Effector memory CD8-positive, alpha-beta T cell (primary cell): ENCODE measurements around the gene VPS51.
A peak's percentile ranks its signal among the peaks of the same experiment; 100 is the strongest.

Source experiments
- ATAC-seq: fragments of 150-1000 bp; cut with Tn5 transposase; replicated peaks from 2 replicates; pipeline ENCODE4 v1.10.0; 2021; ENCODE audit warnings: mild to moderate bottlenecking, moderate library complexity
- DNase-seq, 3 experiments: peaks; one replicate each; pipeline ENCODE4 v3.0.0; 2021
- H3K27ac Mint-ChIP-seq, 2 donors: one replicate each; pipeline ENCODE4 v1.8.0; 2022; ENCODE audit warnings: mild to moderate bottlenecking in 2 of 2, mixed read lengths in 2 of 2, moderate library complexity in 2 of 2
- H3K27me3 Mint-ChIP-seq, 2 donors: one replicate each; pipeline ENCODE4 v1.8.0; 2022; ENCODE audit warnings: mixed read lengths in 2 of 2
- H3K36me3 Mint-ChIP-seq: one replicate; pipeline ENCODE4 v1.8.0; 2022; ENCODE audit warnings: mild to moderate bottlenecking, moderate library complexity, mixed read lengths; ENCODE audit not compliant: insufficient read depth
- H3K4me1 Mint-ChIP-seq, 2 donors: one replicate each; pipeline ENCODE4 v1.8.0; 2022; ENCODE audit warnings: low read depth in 2 of 2, mixed read lengths in 2 of 2
- H3K4me3 Mint-ChIP-seq, 2 donors: one replicate each; pipeline ENCODE4 v1.8.0; 2022; ENCODE audit warnings: mild to moderate bottlenecking in 2 of 2, mixed read lengths in 2 of 2, moderate library complexity in 2 of 2
- H3K9me3 Mint-ChIP-seq, 2 donors: one replicate each; pipeline ENCODE4 v1.8.0; 2022; ENCODE audit warnings: mixed read lengths in 2 of 2
- total RNA-seq, 9 experiments: gene quantifications; one replicate each; lab custom pipeline; 2026; lab: John Stamatoyannopoulos, UW

VPS51 gene
- total RNA-seq: 123 to 215 (median 170) reads per million in 9 experiments

- peak within 1 kb of the TSS; percentile 89 to 92 for H3K27ac Mint-ChIP-seq
- DNase-seq: peak; percentile 80 to 86 (median 82)
- peak; percentile 90 for ATAC-seq
- no peaks in the 10 kb centered on the region for H3K27me3 Mint-ChIP-seq
- peaks cover 3 to 16% of the 10 kb centered on the region in 2 donors for H3K4me1 Mint-ChIP-seq
- H3K36me3 Mint-ChIP-seq: peaks cover 21% of the 10 kb centered on the region
- peak within 1 kb of the TSS; percentile 77 to 85 for H3K4me3 Mint-ChIP-seq
- no peaks in the 10 kb centered on the region for H3K9me3 Mint-ChIP-seq
Observed at GRCh38 chr11:65095974-65096806, at the start of gene VPS51. TSS of gene VPS51 (plus strand) at chr11:65096214. CDS start at chr11:65096251, 37 bp downstream.

GRCh38 chr11:65047581-65048422 is 48.2 kb upstream of the VPS51 start:
- Mint-ChIP-seq H3K4me1 (peaks cover 6 to 7% of the 10 kb centered on the region in 2 donors), H3K4me3 (peak overlapping the region; percentile 64 to 76)
- ATAC-seq: peak; percentile 44

GRCh38 chr11:65051398-65051858 is 44.6 kb upstream of the VPS51 start:
- H3K9me3 Mint-ChIP-seq: no peaks in the 10 kb centered on the region
- ATAC-seq (no peak), DNase-seq (no peak)
- H3K36me3 Mint-ChIP-seq: peaks cover 1% of the 10 kb centered on the region
- peaks cover 12 to 18% of the 10 kb centered on the region in 2 donors for H3K4me1 Mint-ChIP-seq
- peak overlapping the region in 1 of 2 donors; percentile 21 for H3K4me3 Mint-ChIP-seq
- H3K27me3 Mint-ChIP-seq: peaks cover 0 to 6% of the 10 kb centered on the region in 2 donors
- H3K27ac Mint-ChIP-seq: no peak overlapping the region

More at GRCh38 chr11:65047581-65048422, 48.2 kb upstream of the VPS51 start:
- H3K36me3 Mint-ChIP-seq: peaks cover 2% of the 10 kb centered on the region
- DNase-seq: no peak
- no peaks in the 10 kb centered on the region for H3K9me3 Mint-ChIP-seq
- peak overlapping the region; percentile 6 to 66 for H3K27ac Mint-ChIP-seq
- H3K27me3 Mint-ChIP-seq: peaks cover 0 to 5% of the 10 kb centered on the region in 2 donors

GRCh38 chr11:65053827-65054508 is 42.0 kb upstream of the VPS51 start:
- H3K27ac Mint-ChIP-seq: peak overlapping the region; percentile 38 to 83
- H3K4me3 Mint-ChIP-seq: peak overlapping the region in 1 of 2 donors; percentile 26
- DNase-seq (no peak), ATAC-seq (peak; percentile 54)
- H3K9me3 Mint-ChIP-seq: no peaks in the 10 kb centered on the region
- no peaks in the 10 kb centered on the region for H3K36me3 Mint-ChIP-seq
- peaks cover 9 to 12% of the 10 kb centered on the region in 2 donors for H3K4me1 Mint-ChIP-seq
- H3K27me3 Mint-ChIP-seq: peaks cover 0 to 6% of the 10 kb centered on the region in 2 donors

GRCh38 chr11:65055538-65055937 is 40.5 kb upstream of the VPS51 start:
- Mint-ChIP-seq H3K4me3 (no peak overlapping the region), H3K9me3 (no peaks in the 10 kb centered on the region), H3K27ac (no peak overlapping the region), H3K4me1 (peaks cover 9 to 12% of the 10 kb centered on the region in 2 donors), H3K36me3 (no peaks in the 10 kb centered on the region), H3K27me3 (peaks cover 0 to 6% of the 10 kb centered on the region in 2 donors)
- DNase-seq (no peak), ATAC-seq (no peak)

- ATAC-seq (no peak), DNase-seq (no peak)
- Mint-ChIP-seq H3K27me3 (peaks cover 2 to 6% of the 10 kb centered on the region in 2 donors), H3K27ac (no peak overlapping the region), H3K4me1 (peaks cover 11 to 12% of the 10 kb centered on the region in 2 donors), H3K4me3 (no peak overlapping the region), H3K36me3 (no peaks in the 10 kb centered on the region), H3K9me3 (no peaks in the 10 kb centered on the region)
Observed at GRCh38 chr11:65056999-65057398, 39.0 kb upstream of the VPS51 start.

- H3K9me3 Mint-ChIP-seq: no peaks in the 10 kb centered on the region
- no peak overlapping the region for H3K27ac Mint-ChIP-seq
- peaks cover 12 to 14% of the 10 kb centered on the region in 2 donors for H3K4me1 Mint-ChIP-seq
Observed at GRCh38 chr11:65057526-65057925, 38.5 kb upstream of the VPS51 start.

GRCh38 chr11:65058012-65058411 is 38.0 kb upstream of the VPS51 start:
- Mint-ChIP-seq H3K9me3 (no peaks in the 10 kb centered on the region), H3K27ac (no peak overlapping the region), H3K4me3 (no peak overlapping the region), H3K36me3 (no peaks in the 10 kb centered on the region), H3K4me1 (peaks cover 12 to 14% of the 10 kb centered on the region in 2 donors), H3K27me3 (peaks cover 0 to 12% of the 10 kb centered on the region in 2 donors)
- no peak for DNase-seq
- no peak for ATAC-seq

More at GRCh38 chr11:65057526-65057925, 38.5 kb upstream of the VPS51 start:
- H3K27me3 Mint-ChIP-seq: peaks cover 4 to 7% of the 10 kb centered on the region in 2 donors
- no peak for DNase-seq
- H3K36me3 Mint-ChIP-seq: no peaks in the 10 kb centered on the region
- no peak overlapping the region for H3K4me3 Mint-ChIP-seq
- no peak for ATAC-seq

GRCh38 chr11:65058419-65059054 is 37.5 kb upstream of the VPS51 start, which contains the start of gene NAALADL1:
TSS of gene NAALADL1 (minus strand) at chr11:65058553. CDS start at chr11:65058521, 32 bp downstream.
- H3K27ac Mint-ChIP-seq: no peak within 1 kb of the TSS
- no peaks in the 10 kb centered on the region for H3K9me3 Mint-ChIP-seq
- H3K4me1 Mint-ChIP-seq: peaks cover 8 to 14% of the 10 kb centered on the region in 2 donors

GRCh38 chr11:65059523-65059922 is 36.5 kb upstream of the VPS51 start:
- ATAC-seq (no peak), DNase-seq (no peak)
- H3K4me3 Mint-ChIP-seq: no peak overlapping the region
- H3K27me3 Mint-ChIP-seq: peaks cover 0 to 14% of the 10 kb centered on the region in 2 donors
- H3K27ac Mint-ChIP-seq: no peak overlapping the region
- no peaks in the 10 kb centered on the region for H3K36me3 Mint-ChIP-seq
- peaks cover 0 to 5% of the 10 kb centered on the region in 2 donors for H3K4me1 Mint-ChIP-seq
- H3K9me3 Mint-ChIP-seq: no peaks in the 10 kb centered on the region

More at GRCh38 chr11:65058419-65059054, 37.5 kb upstream of the VPS51 start, which contains the start of gene NAALADL1:
- no peak for ATAC-seq
- Mint-ChIP-seq H3K36me3 (no peaks in the 10 kb centered on the region), H3K27me3 (peaks cover 0 to 14% of the 10 kb centered on the region in 2 donors), H3K4me3 (no peak within 1 kb of the TSS)
- no peak for DNase-seq

GRCh38 chr11:65059959-65060824 is 35.8 kb upstream of the VPS51 start:
- no peak for DNase-seq
- peaks cover 0 to 14% of the 10 kb centered on the region in 2 donors for H3K27me3 Mint-ChIP-seq
- H3K27ac Mint-ChIP-seq: no peak overlapping the region
- no peak overlapping the region for H3K4me3 Mint-ChIP-seq
- H3K4me1 Mint-ChIP-seq: peaks cover 0 to 5% of the 10 kb centered on the region in 2 donors
- no peaks in the 10 kb centered on the region for H3K9me3 Mint-ChIP-seq
- no peak for ATAC-seq
- H3K36me3 Mint-ChIP-seq: no peaks in the 10 kb centered on the region
